Fibroblast of pulmonary artery (primary cell): ENCODE data around the gene TEX54.
"Not testable (repeated sequence)": the region's sequence is repeated elsewhere in the genome, so short reads cannot be mapped to it uniquely, and the experiment has no call there.

Experiments used
- DNase-seq: peaks from one replicate; pipeline ENCODE4 v3.0.0-alpha.2; 2010; ENCODE audit warnings: low read depth
- H3K4me3 ChIP-seq: replicated peaks from 2 replicates; pipeline ENCODE4 v1.5.1; 2011; ENCODE audit warnings: low read depth, mild to moderate bottlenecking, control low read depth, low read length, moderate library complexity
- TF ChIP-seq, protein P1 (sequence below): IDR thresholded peaks from 2 replicates; pipeline ENCODE4 v1.5.1; 2011; ENCODE audit warnings: mild to moderate bottlenecking, control low read depth, low read length, inconsistent platforms; ENCODE audit errors: missing control alignments

TEX54 gene

DNA sequence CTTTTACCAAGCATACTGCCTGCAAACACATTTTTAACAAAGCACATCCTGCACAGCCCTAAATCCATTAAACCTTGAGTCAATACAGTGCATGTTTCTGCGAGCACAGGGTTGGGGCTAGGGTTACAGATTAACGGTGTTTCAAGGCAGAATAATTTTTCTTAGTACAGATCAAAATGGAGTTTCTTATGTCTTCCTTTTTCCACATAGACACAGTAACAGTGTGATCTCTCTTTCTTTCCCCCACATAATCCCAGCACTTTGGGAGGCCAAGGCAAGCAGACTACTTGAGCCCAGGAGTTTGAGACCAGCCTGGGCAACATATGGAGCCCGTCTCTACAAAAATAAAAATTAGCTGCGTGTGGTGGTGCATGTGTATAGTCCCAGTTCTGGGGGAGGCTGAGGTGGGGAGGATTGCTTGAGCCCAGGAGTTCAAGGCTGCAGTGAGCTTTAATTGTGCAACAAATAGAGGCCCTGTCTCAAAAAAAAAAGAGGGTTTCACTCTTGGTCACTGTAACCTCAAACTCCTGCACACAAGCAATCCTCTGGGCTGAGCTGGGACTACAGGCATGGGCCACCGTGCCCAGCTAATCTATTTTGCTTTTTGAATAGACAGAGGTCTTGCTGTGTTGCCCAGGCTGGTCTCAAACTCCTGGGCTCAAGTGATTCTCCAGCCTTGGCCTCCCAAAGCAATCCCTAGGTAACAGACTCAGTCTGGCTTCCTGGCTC is 28.4 kb upstream of the TEX54 start:
- TF ChIP-seq, protein P1, sequence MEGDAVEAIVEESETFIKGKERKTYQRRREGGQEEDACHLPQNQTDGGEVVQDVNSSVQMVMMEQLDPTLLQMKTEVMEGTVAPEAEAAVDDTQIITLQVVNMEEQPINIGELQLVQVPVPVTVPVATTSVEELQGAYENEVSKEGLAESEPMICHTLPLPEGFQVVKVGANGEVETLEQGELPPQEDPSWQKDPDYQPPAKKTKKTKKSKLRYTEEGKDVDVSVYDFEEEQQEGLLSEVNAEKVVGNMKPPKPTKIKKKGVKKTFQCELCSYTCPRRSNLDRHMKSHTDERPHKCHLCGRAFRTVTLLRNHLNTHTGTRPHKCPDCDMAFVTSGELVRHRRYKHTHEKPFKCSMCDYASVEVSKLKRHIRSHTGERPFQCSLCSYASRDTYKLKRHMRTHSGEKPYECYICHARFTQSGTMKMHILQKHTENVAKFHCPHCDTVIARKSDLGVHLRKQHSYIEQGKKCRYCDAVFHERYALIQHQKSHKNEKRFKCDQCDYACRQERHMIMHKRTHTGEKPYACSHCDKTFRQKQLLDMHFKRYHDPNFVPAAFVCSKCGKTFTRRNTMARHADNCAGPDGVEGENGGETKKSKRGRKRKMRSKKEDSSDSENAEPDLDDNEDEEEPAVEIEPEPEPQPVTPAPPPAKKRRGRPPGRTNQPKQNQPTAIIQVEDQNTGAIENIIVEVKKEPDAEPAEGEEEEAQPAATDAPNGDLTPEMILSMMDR: no peak
- no peak for DNase-seq
- H3K4me3 ChIP-seq: no peak overlapping the region

DNA sequence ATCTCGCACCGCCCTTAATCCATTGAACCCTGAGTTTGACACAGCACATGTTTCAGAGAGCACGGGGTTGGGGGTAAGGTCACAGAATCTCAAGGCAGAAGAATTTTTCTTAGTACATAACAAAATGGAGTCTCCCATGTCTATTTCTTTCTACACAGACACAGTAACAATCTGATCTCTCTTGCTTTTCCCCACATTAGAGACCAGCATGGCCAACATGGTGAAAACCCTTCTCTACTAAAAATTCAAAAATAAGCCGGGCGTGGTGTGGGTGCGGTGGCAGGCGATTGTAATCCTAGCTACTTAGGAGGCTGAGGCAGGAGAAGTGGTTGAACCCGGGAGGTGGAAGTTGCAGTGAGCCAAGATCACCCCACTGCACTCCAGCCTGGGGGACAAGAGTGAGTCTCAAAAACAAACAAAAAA is 26.7 kb upstream of the TEX54 start:
- DNase-seq, H3K4me3 ChIP-seq: not testable (repeated sequence)

DNA sequence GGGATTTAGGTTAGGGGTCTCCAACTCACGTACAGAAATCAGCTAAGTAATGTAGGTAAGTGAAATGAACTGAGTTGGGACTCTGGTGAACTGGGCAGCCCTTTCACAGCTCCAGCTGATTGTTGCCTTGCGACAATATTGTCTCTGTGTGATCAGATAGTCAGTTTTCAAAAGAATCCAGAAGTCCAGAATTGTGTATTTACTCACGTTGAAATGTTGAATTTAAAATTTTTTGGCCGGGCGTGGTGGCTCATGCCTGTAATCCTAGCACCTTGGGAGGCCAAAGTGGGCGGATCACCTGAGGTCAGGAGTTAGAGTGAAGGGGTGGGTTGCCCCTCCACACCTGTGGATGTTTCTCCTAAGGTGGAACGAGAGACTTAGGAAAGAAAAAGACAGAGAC is 25.6 kb upstream of the TEX54 start:
- no peak overlapping the region for H3K4me3 ChIP-seq
- no peak for DNase-seq
- TF ChIP-seq, protein P1: no peak

DNA sequence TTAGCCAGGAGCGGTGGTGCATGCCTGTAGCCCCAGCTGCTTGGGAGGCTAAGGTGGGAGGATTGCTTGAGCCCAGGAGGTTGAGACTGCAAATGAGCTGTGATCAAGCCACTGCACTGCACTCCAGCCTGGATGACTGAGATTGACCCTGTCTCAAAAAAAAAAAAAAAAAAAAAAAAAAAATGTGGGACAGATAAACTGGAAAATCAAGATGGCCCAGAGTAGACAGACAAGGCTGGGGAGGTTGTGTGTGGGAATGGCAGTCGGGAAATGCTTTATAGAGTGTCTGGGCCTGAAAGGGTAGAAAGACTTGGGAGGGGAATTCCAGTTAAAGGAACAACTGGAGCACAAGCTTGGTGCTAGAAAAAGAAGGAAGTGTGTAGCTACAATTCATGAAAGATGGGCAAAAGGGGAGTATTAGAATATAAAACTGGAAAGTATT is 24.9 kb upstream of the TEX54 start:
- TF ChIP-seq, protein P1: no peak
- no peak for DNase-seq
- no peak overlapping the region for H3K4me3 ChIP-seq

DNA sequence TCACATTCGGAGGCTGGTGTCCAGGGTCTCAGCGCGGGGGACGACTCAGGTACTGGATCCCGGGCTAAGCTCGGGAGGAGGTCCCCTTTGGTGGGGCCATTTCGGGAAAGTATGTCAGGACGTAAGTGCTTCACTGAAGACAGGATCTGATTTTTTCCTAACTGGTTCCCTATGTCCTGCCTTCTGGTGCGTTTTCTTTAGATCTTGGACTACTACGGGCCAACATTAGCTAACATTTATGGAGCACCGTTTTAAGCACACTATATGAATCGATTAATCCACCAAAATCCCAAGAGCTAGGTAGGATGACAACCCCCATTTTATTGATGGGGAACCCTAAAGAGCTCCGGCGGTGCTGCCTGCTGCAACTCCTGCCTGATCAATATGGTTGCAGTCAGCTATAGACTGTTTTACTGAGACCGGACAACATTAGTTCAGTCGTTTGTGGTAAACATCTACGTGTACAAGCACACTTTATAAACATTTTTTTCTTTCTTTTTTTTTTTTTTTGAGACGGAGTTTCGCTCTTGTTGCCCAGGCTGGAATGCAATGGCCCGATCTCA is 23.8 kb upstream of the TEX54 start:
- H3K4me3 ChIP-seq: peak overlapping the region; percentile 82
- DNase-seq: peak; percentile 23
- TF ChIP-seq, protein P1: no peak

DNA sequence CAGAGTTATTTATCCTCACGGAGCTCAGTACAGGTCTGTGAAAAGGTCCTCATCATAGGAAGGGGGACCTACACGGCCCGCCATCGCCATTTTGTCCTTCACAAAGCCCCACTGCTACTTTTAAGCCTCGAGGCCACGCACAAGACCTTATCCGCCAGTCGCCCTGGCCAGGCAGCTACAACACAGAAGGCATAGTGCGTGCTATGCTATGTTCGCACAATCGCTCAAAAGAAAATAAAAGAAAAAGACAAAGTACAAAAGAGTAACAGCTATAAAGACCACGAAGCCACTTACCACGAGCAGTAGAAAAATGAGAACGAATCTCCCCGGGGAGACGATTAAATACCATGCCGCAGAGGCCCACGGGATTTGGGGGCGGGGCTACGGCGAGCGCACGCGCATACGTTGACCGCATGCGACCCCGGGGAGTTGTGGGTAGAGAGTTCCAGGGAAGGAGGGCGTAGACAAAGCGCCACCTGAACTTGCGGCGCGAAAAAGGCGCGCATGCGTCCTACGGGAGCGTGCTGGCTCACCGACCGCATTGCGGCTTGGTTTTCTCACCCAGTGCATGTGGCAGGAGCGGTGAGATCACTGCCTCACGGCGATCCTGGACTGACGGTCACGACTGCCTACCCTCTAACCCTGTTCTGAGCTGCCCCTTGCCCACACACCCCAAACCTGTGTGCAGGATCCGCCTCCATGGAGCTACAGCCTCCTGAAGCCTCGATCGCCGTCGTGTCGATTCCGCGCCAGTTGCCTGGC is 23.1 kb upstream of the TEX54 start:
- TF ChIP-seq, protein P1: no peak
- peak overlapping the region; percentile 82 for H3K4me3 ChIP-seq

DNA sequence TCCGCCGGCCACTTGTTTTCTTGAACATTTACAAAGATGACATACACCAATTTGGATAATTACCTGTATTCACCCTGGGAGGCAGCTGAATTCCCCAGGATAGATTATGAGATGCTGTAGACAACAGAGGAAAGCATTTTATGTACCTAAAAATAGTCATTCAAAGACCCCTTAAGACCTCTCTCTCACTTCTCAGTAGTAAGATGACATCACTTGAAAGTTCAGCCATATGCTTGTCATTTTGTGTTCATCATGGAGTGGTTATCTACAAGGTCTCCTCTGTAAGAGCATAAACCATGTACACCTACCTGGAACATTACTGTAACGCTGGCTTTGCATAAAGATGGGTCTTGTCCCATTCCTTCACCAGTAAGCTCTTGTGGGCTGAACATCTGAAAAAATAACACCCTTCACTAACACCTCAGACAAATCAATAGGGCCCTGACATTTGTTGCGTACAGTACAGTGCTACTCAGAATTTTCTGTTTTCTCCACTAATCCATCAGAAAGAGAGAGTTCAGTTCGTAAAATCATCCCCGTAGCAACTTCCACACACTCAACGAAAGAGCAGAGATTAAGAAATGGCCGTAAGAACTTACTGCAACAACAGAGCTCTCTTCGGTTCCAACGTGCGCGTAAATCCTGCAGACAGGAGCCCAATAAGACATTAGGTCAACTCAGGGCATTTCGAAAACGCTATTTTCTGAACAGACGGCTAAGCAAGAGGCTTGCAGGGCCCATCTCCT is 22.4 kb upstream of the TEX54 start:
- TF ChIP-seq, protein P1: no peak
- H3K4me3 ChIP-seq: peak overlapping the region; percentile 82
- DNase-seq: peak; percentile 24

More for the DNA sequence above, 23.1 kb upstream of the TEX54 start:
- DNase-seq: peak; percentile 98
